Measurements from ENCODE around the gene TBC1D1.

The TBC1D1 gene

DNA sequence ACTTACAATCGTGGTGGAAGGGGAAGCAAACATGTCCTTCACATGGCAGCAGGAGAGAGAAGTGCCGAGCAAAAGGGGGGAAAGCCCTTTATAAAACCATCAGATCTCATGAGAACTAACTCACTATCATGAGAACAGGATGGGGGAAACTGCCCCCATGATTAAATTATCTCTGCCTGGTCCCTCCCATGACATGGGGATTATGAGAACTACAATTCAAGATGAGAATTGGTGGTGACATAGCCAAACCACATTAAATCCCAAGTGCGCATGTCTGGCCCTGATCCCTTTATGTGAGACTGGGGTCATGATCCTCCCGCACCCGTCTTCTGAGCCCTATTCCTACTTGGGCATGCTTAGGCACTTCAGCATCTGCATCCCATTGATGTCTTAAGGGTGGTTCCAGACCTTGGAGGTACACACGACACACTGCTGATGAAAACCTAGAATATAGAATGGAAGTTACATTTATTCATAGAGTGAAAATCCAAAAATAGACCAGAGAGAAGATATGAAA lies 185.3 kb downstream of the TBC1D1 start:
- Histone ChIP-seq H3K4me2 (ENCODE audit: insufficient read depth, low read length, poor library complexity, severe bottlenecking) (no peak overlapping the region), H2BK120ac (ENCODE audit: low read depth, low read length) (no peak overlapping the region), H2BK15ac (ENCODE audit: low read length) (no peak overlapping the region), H3K14ac (ENCODE audit: low read length) (no peak overlapping the region), H3K27ac (replicated peaks; ENCODE audit: low read length) (no peak overlapping the region), H2BK5ac (ENCODE audit: low read length) (no peak overlapping the region), H3K27me3 (ENCODE audit: control insufficient read depth in 3 of 3, insufficient read depth in 3 of 3, low read depth in 1 of 3, low read length in 3 of 3) (no peaks in the 10 kb centered on the region), H2AFZ (ENCODE audit: low read length) (no peak overlapping the region), H3K9me3 (replicated peaks in 1 of 2; ENCODE audit: control insufficient read depth in 2 of 2, insufficient read depth in 1 of 2, low read depth in 1 of 2, low read length in 2 of 2) (no peaks in the 10 kb centered on the region), H2BK12ac (ENCODE audit: low read length) (no peak overlapping the region), H3K36me3 (replicated peaks in 1 of 2; ENCODE audit: control insufficient read depth in 2 of 2, insufficient read depth in 2 of 2, low read length in 2 of 2) (peaks cover 2 to 15% of the 10 kb centered on the region in 2 donors), H2AK5ac (ENCODE audit: low read depth, low read length) (no peak overlapping the region), H4K91ac (ENCODE audit: low read depth, low read length, poor library complexity) (no peak overlapping the region), H4K8ac (ENCODE audit: low read depth, low read length) (no peak overlapping the region), H3K9ac (ENCODE audit: low read depth, low read length, poor library complexity) (no peak overlapping the region), H3K18ac (ENCODE audit: low read length) (no peak overlapping the region), H3K4ac (ENCODE audit: low read length) (no peak overlapping the region), H3K23ac (ENCODE audit: low read depth, low read length, poor library complexity) (no peak overlapping the region), H3K79me1 (ENCODE audit: low read depth, low read length) (no peaks in the 10 kb centered on the region), H3K4me3 (ENCODE audit: low read length in 2 of 2) (no peak overlapping the region), H3K4me1 (ENCODE audit: control insufficient read depth in 2 of 2, insufficient read depth in 1 of 2, low read depth in 1 of 2, low read length in 2 of 2) (peaks cover 0 to 20% of the 10 kb centered on the region in 2 donors)
- DNase-seq (ENCODE audit: low spot score), result no peak
- no CpG with 5 or more reads among the region's 6 CpGs for WGBS, 2 donors (ENCODE audit: extremely low coverage in 2 of 2, insufficient read length in 2 of 2, insufficient replicate concordance in 1 of 2)

DNA sequence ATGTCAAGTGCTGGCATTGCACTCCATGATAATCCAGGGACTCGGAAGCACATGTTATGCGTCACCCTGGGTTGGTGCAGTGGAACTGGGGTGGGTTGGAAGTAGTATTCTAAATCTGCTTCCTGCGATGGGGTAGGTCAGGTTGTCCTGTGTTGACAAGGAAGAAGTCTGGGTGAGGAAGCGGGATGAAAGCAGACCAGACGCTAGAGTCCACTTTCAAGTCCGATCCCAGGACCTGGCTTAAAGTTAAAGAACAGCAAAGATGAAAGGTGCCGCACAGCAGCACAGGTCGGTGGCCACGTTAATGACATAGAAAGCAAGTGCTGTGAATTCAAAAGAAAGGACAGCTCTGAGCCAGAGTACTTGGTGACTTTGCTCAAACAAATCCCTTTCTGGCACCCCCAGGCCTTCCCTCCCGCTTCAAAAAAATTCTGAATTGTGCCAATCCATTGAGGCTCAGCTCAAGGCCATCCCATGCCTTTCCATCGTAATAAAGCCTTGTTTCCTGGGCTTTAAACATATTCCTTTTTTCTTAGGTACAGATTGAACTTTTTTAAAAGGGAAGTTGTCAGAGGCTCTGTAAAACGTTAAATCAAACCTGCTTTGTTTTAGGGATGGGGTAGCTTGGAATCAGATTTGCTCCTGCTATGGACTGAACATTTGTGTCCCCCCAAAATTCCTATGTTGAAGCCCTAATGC lies 187.1 kb downstream of the TBC1D1 start:
- H3K4me1 ChIP-seq (ENCODE audit: control insufficient read depth in 2 of 2, insufficient read depth in 1 of 2, low read depth in 1 of 2, low read length in 2 of 2), result peaks cover 0 to 29% of the 10 kb centered on the region in 2 donors
- H4K8ac ChIP-seq (ENCODE audit: low read depth, low read length), result no peak overlapping the region
- H2BK120ac ChIP-seq (ENCODE audit: low read depth, low read length), result no peak overlapping the region
- no peak overlapping the region for H3K18ac ChIP-seq (ENCODE audit: low read length)
- no CpG with 5 or more reads among the region's 12 CpGs for WGBS, 2 donors (ENCODE audit: extremely low coverage in 2 of 2, insufficient read length in 2 of 2, insufficient replicate concordance in 1 of 2)
- DNase-seq (ENCODE audit: low spot score), result no peak
- no peak overlapping the region for H2BK12ac ChIP-seq (ENCODE audit: low read length)
- no peaks in the 10 kb centered on the region for H3K27me3 ChIP-seq (ENCODE audit: control insufficient read depth in 3 of 3, insufficient read depth in 3 of 3, low read depth in 1 of 3, low read length in 3 of 3)
- no peak overlapping the region for H2BK15ac ChIP-seq (ENCODE audit: low read length)
- H2AFZ ChIP-seq (ENCODE audit: low read length), result no peak overlapping the region
- no peak overlapping the region for H3K14ac ChIP-seq (ENCODE audit: low read length)
- no peaks in the 10 kb centered on the region for H3K9me3 ChIP-seq (replicated peaks in 1 of 2; ENCODE audit: control insufficient read depth in 2 of 2, insufficient read depth in 1 of 2, low read depth in 1 of 2, low read length in 2 of 2)
- peaks cover 1 to 17% of the 10 kb centered on the region in 2 donors for H3K36me3 ChIP-seq (replicated peaks in 1 of 2; ENCODE audit: control insufficient read depth in 2 of 2, insufficient read depth in 2 of 2, low read length in 2 of 2)
- H2BK5ac ChIP-seq (ENCODE audit: low read length), result no peak overlapping the region
- no peak overlapping the region for H3K4ac ChIP-seq (ENCODE audit: low read length)
- no peak overlapping the region for H3K9ac ChIP-seq (ENCODE audit: low read depth, low read length, poor library complexity)
- H3K23ac ChIP-seq (ENCODE audit: low read depth, low read length, poor library complexity), result no peak overlapping the region
- H4K91ac ChIP-seq (ENCODE audit: low read depth, low read length, poor library complexity), result no peak overlapping the region
- no peaks in the 10 kb centered on the region for H3K79me1 ChIP-seq (ENCODE audit: low read depth, low read length)
- no peak overlapping the region for H3K4me3 ChIP-seq (ENCODE audit: low read length in 2 of 2)
- no peak overlapping the region for H3K27ac ChIP-seq (replicated peaks; ENCODE audit: low read length)
- H3K4me2 ChIP-seq (ENCODE audit: insufficient read depth, low read length, poor library complexity, severe bottlenecking), result no peak overlapping the region
- H2AK5ac ChIP-seq (ENCODE audit: low read depth, low read length), result no peak overlapping the region

DNA sequence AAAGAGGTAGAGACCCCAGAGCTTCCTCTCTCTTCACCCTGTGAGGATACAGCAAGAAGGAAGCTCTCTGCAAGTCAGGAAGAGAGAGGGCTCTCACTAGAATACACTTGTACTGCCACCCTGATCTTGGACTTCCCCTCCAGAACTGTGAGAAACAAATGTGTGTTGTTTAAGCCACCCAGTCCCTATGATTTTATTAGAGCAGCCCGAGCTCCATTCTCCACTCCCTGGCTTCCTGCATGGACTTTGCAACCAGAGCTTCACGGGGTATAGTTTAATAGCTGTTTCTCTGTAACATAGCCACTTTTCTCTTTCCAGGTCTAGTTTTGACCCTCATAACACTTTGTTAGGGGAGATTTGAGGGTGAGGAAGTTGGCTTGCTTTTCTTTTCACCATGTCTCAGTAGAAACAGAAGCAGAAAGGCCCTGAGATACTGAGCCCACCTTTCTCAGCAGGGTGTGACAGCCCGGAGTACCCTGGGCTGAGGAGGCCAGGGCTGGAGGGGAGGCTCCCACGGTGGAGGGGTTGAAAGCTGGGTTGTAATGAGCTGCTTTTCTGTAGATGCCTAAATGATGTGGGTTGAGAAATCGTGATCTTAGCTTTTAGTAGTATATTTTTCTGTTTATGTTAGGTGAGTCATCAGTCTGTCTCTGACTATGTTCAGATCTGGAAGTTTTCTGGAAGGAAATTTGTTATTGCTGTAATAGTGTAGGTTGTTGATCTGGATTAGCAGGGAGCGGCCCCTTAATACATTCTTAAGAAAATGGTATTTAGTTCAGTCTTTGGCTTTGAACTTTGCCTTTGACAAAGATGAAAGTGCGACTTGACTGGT lies 187.9 kb downstream of the TBC1D1 start:
- Histone ChIP-seq H2BK5ac (ENCODE audit: low read length) (no peak overlapping the region), H3K9ac (ENCODE audit: low read depth, low read length, poor library complexity) (no peak overlapping the region), H2AFZ (ENCODE audit: low read length) (no peak overlapping the region), H3K18ac (ENCODE audit: low read length) (no peak overlapping the region), H3K36me3 (replicated peaks in 1 of 2; ENCODE audit: control insufficient read depth in 2 of 2, insufficient read depth in 2 of 2, low read length in 2 of 2) (peaks cover 0 to 9% of the 10 kb centered on the region in 2 donors), H2BK12ac (ENCODE audit: low read length) (no peak overlapping the region), H3K9me3 (replicated peaks in 1 of 2; ENCODE audit: control insufficient read depth in 2 of 2, insufficient read depth in 1 of 2, low read depth in 1 of 2, low read length in 2 of 2) (no peaks in the 10 kb centered on the region), H2AK5ac (ENCODE audit: low read depth, low read length) (no peak overlapping the region), H2BK15ac (ENCODE audit: low read length) (no peak overlapping the region), H3K27ac (replicated peaks; ENCODE audit: low read length) (no peak overlapping the region), H3K23ac (ENCODE audit: low read depth, low read length, poor library complexity) (no peak overlapping the region), H3K4me3 (ENCODE audit: low read length in 2 of 2) (no peak overlapping the region), H3K27me3 (ENCODE audit: control insufficient read depth in 3 of 3, insufficient read depth in 3 of 3, low read depth in 1 of 3, low read length in 3 of 3) (no peaks in the 10 kb centered on the region), H4K8ac (ENCODE audit: low read depth, low read length) (no peak overlapping the region), H4K91ac (ENCODE audit: low read depth, low read length, poor library complexity) (no peak overlapping the region), H3K79me1 (ENCODE audit: low read depth, low read length) (no peaks in the 10 kb centered on the region), H3K4me2 (ENCODE audit: insufficient read depth, low read length, poor library complexity, severe bottlenecking) (no peak overlapping the region), H2BK120ac (ENCODE audit: low read depth, low read length) (no peak overlapping the region), H3K14ac (ENCODE audit: low read length) (no peak overlapping the region), H3K4ac (ENCODE audit: low read length) (no peak overlapping the region), H3K4me1 (ENCODE audit: control insufficient read depth in 2 of 2, insufficient read depth in 1 of 2, low read depth in 1 of 2, low read length in 2 of 2) (peaks cover 0 to 29% of the 10 kb centered on the region in 2 donors)
- no peak for DNase-seq (ENCODE audit: low spot score)
- no CpG with 5 or more reads among the region's 7 CpGs for WGBS, 2 donors (ENCODE audit: extremely low coverage in 2 of 2, insufficient read length in 2 of 2, insufficient replicate concordance in 1 of 2)

Data from neuronal stem cell (in vitro differentiated cells).